GM19193 (cell line): ENCODE results near the gene APOE.
"Not testable (repeated sequence)": the region's sequence is repeated elsewhere in the genome, so short reads cannot be mapped to it uniquely, and the experiment has no call there.

ENCODE experiments used
- POLR2A ChIP-seq: IDR thresholded peaks from 4 replicates; pipeline ENCODE4 v1.6.1; 2011; ENCODE audit not compliant: insufficient read depth, insufficient read length; ENCODE audit errors: extremely low read depth

Gene APOE

GRCh38 chr19:44903216-44903601 lies 2.4 kb upstream of the APOE start:
- TF ChIP-seq POLR2A, result no peak

DNA sequence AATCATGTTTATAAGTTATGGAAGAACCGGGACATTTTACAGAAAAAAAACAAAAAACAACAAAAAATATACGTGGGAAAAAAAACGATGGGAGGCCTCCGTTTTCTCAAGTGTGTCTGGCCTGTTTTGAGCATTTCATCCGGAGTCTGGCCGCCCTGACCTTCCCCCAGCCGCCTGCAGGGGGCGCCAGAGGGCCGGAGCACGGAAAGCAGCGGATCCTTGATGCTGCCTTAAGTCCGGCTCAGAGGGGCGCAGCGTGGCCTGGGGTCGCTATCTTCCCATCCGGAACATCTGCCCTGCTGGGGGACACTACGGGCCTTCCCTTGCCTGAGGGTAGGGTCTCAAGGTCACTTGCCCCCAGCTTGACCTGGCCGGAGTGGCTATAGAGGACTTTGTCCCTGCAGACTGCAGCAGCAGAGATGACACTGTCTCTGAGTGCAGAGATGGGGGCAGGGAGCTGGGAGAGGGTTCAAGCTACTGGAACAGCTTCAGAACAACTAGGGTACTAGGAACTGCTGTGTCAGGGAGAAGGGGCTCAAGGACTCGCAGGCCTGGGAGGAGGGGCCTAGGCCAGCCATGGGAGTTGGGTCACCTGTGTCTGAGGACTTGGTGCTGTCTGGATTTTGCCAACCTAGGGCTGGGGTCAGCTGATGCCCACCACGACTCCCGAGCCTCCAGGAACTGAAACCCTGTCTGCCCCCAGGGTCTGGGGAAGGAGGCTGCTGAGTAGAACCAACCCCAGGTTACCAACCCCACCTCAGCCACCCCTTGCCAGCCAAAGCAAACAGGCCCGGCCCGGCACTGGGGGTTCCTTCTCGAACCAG lies 1.8 kb upstream of the APOE start:
- TF ChIP-seq POLR2A, result no peak

DNA sequence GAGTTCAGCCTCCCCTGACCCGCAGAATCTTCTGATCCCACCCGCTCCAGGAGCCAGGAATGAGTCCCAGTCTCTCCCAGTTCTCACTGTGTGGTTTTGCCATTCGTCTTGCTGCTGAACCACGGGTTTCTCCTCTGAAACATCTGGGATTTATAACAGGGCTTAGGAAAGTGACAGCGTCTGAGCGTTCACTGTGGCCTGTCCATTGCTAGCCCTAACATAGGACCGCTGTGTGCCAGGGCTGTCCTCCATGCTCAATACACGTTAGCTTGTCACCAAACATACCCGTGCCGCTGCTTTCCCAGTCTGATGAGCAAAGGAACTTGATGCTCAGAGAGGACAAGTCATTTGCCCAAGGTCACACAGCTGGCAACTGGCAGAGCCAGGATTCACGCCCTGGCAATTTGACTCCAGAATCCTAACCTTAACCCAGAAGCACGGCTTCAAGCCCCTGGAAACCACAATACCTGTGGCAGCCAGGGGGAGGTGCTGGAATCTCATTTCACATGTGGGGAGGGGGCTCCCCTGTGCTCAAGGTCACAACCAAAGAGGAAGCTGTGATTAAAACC lies 1.1 kb upstream of the APOE start:
- no peak for TF ChIP-seq POLR2A

GRCh38 chr19:44907613-44908012 lies 2.0 kb downstream of the APOE start:
- TF ChIP-seq POLR2A, result no peak

DNA sequence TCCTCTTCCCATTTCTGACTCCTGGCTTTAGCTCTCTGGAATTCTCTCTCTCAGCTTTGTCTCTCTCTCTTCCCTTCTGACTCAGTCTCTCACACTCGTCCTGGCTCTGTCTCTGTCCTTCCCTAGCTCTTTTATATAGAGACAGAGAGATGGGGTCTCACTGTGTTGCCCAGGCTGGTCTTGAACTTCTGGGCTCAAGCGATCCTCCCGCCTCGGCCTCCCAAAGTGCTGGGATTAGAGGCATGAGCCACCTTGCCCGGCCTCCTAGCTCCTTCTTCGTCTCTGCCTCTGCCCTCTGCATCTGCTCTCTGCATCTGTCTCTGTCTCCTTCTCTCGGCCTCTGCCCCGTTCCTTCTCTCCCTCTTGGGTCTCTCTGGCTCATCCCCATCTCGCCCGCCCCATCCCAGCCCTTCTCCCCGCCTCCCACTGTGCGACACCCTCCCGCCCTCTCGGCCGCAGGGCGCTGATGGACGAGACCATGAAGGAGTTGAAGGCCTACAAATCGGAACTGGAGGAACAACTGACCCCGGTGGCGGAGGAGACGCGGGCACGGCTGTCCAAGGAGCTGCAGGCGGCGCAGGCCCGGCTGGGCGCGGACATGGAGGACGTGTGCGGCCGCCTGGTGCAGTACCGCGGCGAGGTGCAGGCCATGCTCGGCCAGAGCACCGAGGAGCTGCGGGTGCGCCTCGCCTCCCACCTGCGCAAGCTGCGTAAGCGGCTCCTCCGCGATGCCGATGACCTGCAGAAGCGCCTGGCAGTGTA lies 2.7 kb downstream of the APOE start:
- TF ChIP-seq POLR2A, result no peak

GRCh38 chr19:44908836-44909261 lies 3.3 kb downstream of the APOE start:
- no peak for TF ChIP-seq POLR2A

GRCh38 chr19:44909775-44910174 lies 4.2 kb downstream of the APOE start:
- no peak for TF ChIP-seq POLR2A

GRCh38 chr19:44912854-44913253 lies 7.3 kb downstream of the APOE start:
- TF ChIP-seq POLR2A, result no peak

DNA sequence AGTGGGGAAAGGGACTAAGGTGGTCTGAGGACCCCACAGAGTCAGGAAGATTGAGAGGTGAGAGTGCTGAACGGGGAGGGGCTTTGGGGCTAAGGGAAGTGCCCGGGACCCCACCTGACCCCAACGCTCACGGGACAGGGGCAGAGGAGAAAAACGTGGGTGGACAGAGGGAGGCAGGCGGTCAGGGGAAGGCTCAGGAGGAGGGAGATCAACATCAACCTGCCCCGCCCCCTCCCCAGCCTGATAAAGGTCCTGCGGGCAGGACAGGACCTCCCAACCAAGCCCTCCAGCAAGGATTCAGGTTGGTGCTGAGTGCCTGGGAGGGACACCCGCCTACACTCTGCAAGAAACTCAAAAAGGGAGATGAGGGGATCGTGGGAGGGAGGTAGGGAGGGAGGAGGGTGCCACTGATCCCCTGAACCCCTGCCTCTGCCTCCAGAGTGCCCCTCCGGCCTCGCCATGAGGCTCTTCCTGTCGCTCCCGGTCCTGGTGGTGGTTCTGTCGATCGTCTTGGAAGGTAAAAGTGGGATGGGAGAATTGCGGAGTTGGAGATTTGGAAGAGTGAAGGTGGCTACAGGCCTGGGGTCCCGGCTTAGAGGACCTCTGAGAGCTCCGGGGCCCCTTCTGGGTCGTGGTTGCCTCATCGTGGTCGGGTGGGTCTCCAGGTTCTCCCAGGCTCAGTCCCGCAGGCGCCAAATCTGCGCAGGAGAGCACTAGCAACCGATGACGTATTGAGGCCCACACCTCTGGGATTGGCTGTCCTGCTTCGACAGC lies 9.0 kb downstream of the APOE start, which contains the start of gene APOC1:
Gene APOC1, plus strand, starts transcription at position 176 of the 774 bp plus-strand sequence. Its CDS starts 284 bp downstream, at position 460.
- not testable (repeated sequence) for TF ChIP-seq POLR2A

DNA sequence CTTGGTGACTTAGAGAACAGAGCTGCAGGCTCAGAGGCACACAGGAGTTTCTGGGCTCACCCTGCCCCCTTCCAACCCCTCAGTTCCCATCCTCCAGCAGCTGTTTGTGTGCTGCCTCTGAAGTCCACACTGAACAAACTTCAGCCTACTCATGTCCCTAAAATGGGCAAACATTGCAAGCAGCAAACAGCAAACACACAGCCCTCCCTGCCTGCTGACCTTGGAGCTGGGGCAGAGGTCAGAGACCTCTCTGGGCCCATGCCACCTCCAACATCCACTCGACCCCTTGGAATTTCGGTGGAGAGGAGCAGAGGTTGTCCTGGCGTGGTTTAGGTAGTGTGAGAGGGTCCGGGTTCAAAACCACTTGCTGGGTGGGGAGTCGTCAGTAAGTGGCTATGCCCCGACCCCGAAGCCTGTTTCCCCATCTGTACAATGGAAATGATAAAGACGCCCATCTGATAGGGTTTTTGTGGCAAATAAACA lies 18.7 kb downstream of the APOE start:
- no peak for TF ChIP-seq POLR2A

- TF ChIP-seq POLR2A, result no peak
Measured at GRCh38 chr19:44925114-44925891, 19.7 kb downstream of the APOE start.

- TF ChIP-seq POLR2A, result no peak
Measured at GRCh38 chr19:44927746-44928145, 22.1 kb downstream of the APOE start.

DNA sequence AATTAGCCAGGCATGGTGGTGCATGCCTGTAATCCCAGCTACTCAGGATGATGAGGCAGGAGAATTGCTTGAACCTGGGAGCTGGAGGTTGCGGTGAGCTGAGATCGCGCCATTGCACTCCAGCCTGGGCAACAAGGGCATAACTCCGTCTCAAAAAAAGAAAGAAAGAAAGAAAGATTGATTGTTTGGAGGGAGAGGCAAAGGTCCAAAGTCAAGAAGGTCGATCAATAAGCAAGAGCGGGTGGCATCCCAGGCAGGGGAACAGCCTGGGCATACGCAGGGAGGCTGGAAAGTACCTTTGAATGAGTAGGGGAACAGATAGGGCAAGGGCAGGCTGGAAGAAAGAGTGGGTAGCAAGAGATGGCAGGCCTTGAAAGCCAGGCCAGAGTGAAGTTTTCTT lies 24.5 kb downstream of the APOE start:
- no peak for TF ChIP-seq POLR2A

DNA sequence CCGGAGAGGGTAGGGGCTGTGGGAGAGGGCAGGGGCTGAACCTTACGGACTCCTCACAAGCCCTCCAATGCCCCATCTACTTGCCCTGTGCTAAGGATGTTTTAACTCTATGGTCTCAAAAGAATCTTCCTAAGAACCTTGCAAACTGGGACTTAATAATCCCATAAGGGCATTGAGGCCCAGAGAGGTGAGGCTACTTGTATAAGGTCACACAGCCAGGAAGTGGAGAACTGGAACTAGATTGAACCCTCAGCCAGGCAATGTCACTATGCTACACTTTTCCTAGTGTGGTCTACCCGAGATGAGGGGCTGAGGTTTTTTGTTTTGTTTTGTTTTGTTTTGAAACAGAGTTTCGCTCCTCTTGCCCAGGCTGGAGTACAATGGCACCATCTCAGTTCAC lies 25.9 kb downstream of the APOE start:
- no peak for TF ChIP-seq POLR2A
